Measurements from ENCODE around the gene OR1S2. TPM values are rescaled to one million over a fixed set of nuclear protein-coding genes. Genes with fewer than 3 reads are reported as not detected.

The OR1S2 gene
- total RNA-seq, 1 donor from 2014 or later: not detected

- Histone ChIP-seq H3K36me3 (ENCODE audit: control insufficient read depth in 3 of 3, insufficient read depth in 3 of 3, low read length in 3 of 3) (no peaks in the 10 kb centered on the region), H3K4me1 (ENCODE audit: control insufficient read depth in 3 of 3, insufficient read depth in 3 of 3, low read length in 3 of 3) (no peaks in the 10 kb centered on the region), H3K9me3 (ENCODE audit: control insufficient read depth in 3 of 3, low read length in 3 of 3) (no peaks in the 10 kb centered on the region), H3K27me3 (ENCODE audit: control insufficient read depth in 3 of 3, insufficient read depth in 3 of 3, low read length in 3 of 3) (no peaks in the 10 kb centered on the region), H3K4me3 (ENCODE audit: low read length in 3 of 3) (no peak within 1 kb of the TSS), H3K27ac (ENCODE audit: low read depth, low read length) (no peak within 1 kb of the TSS), H3K9ac (ENCODE audit: low read depth in 1 of 3, low read length in 3 of 3) (no peak within 1 kb of the TSS)
Measured at GRCh38 chr11:58188770-58189169, 15.2 kb downstream of the OR1S2 start, which contains the start of gene OR9Q2. TSS of gene OR9Q2 (plus strand) at chr11:58189070. CDS start at chr11:58190491, 1,421 bp downstream.

- no peaks in the 10 kb centered on the region for H3K4me1 ChIP-seq (ENCODE audit: control insufficient read depth in 3 of 3, insufficient read depth in 3 of 3, low read length in 3 of 3)
- no peak overlapping the region for H3K9ac ChIP-seq (ENCODE audit: low read depth in 1 of 3, low read length in 3 of 3)
- H3K4me3 ChIP-seq (ENCODE audit: low read length in 3 of 3): no peak overlapping the region
- no peak overlapping the region for H3K27ac ChIP-seq (ENCODE audit: low read depth, low read length)
- H3K36me3 ChIP-seq (ENCODE audit: control insufficient read depth in 3 of 3, insufficient read depth in 3 of 3, low read length in 3 of 3): no peaks in the 10 kb centered on the region
- no peaks in the 10 kb centered on the region for H3K9me3 ChIP-seq (ENCODE audit: control insufficient read depth in 3 of 3, low read length in 3 of 3)
- no peaks in the 10 kb centered on the region for H3K27me3 ChIP-seq (ENCODE audit: control insufficient read depth in 3 of 3, insufficient read depth in 3 of 3, low read length in 3 of 3)
Measured at GRCh38 chr11:58186938-58187337, 17.0 kb downstream of the OR1S2 start.

- Histone ChIP-seq H3K27ac (ENCODE audit: low read depth, low read length) (no peak overlapping the region), H3K27me3 (ENCODE audit: control insufficient read depth in 3 of 3, insufficient read depth in 3 of 3, low read length in 3 of 3) (no peaks in the 10 kb centered on the region), H3K9ac (ENCODE audit: low read depth in 1 of 3, low read length in 3 of 3) (no peak overlapping the region), H3K9me3 (ENCODE audit: control insufficient read depth in 3 of 3, low read length in 3 of 3) (no peaks in the 10 kb centered on the region), H3K36me3 (ENCODE audit: control insufficient read depth in 3 of 3, insufficient read depth in 3 of 3, low read length in 3 of 3) (no peaks in the 10 kb centered on the region), H3K4me3 (ENCODE audit: low read length in 3 of 3) (no peak overlapping the region), H3K4me1 (ENCODE audit: control insufficient read depth in 3 of 3, insufficient read depth in 3 of 3, low read length in 3 of 3) (no peaks in the 10 kb centered on the region)
Measured at GRCh38 chr11:58179648-58180047, 24.3 kb downstream of the OR1S2 start.

DNA sequence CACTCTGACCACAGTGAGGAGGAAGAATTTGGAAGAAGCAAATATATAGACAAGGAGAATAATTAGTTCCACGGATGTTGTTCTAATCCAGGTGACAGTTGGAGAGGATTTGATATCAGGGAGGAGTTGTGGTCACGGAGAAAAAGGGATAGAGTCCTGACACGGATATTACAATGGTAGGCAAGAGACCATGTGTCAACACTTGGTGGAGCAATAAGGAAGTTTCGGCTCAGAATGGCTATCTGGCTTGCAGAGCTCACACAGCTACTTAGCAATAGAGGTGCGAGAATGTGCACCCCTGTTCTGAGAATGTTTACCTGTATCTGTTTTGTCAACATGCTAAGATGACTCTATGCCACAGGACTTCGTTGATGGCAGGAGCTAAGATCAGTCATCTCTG, 25.5 kb downstream of the OR1S2 start:
- H3K9me3 ChIP-seq (ENCODE audit: control insufficient read depth in 3 of 3, low read length in 3 of 3): no peaks in the 10 kb centered on the region
- H3K4me1 ChIP-seq (ENCODE audit: control insufficient read depth in 3 of 3, insufficient read depth in 3 of 3, low read length in 3 of 3): no peaks in the 10 kb centered on the region
- no peak overlapping the region for H3K9ac ChIP-seq (ENCODE audit: low read depth in 1 of 3, low read length in 3 of 3)
- no peak overlapping the region for H3K4me3 ChIP-seq (ENCODE audit: low read length in 3 of 3)
- no peaks in the 10 kb centered on the region for H3K27me3 ChIP-seq (ENCODE audit: control insufficient read depth in 3 of 3, insufficient read depth in 3 of 3, low read length in 3 of 3)
- H3K36me3 ChIP-seq (ENCODE audit: control insufficient read depth in 3 of 3, insufficient read depth in 3 of 3, low read length in 3 of 3): no peaks in the 10 kb centered on the region
- H3K27ac ChIP-seq (ENCODE audit: low read depth, low read length): no peak overlapping the region

DNA sequence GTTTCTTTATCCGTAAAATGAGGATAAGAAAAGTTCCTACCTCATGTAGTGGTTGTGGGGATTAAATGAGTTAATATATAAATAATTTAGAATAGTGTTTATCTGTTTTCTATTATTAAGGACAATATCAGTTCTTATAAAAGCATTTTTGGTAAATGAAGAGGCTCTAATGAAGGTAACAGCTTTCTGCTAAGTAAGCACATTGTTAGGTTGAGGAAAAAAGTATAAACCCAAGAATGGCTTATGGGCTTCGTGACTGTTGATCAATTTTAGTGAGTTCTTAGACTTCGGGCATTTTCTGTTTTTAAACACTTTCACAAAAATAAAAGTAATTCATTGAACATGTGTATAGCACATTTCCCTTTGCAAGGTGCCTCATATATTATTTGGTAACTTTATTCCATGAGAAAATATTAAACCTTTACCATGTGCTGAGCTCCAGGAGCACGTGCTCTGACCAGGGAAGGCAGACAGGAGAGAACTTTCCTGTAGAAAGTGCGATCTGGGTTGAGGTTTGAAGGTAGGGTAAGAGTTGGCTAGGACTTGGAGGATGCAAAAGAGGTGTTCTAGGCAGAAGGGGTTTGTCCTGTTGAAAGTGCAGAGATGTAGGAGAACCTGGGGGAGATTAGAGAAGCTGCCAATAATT, 26.4 kb downstream of the OR1S2 start:
- H3K4me3 ChIP-seq (ENCODE audit: low read length in 3 of 3): no peak overlapping the region
- no peak overlapping the region for H3K9ac ChIP-seq (ENCODE audit: low read depth in 1 of 3, low read length in 3 of 3)
- no peaks in the 10 kb centered on the region for H3K9me3 ChIP-seq (ENCODE audit: control insufficient read depth in 3 of 3, low read length in 3 of 3)
- no peak overlapping the region for H3K27ac ChIP-seq (ENCODE audit: low read depth, low read length)
- no peaks in the 10 kb centered on the region for H3K36me3 ChIP-seq (ENCODE audit: control insufficient read depth in 3 of 3, insufficient read depth in 3 of 3, low read length in 3 of 3)
- no peaks in the 10 kb centered on the region for H3K27me3 ChIP-seq (ENCODE audit: control insufficient read depth in 3 of 3, insufficient read depth in 3 of 3, low read length in 3 of 3)
- H3K4me1 ChIP-seq (ENCODE audit: control insufficient read depth in 3 of 3, insufficient read depth in 3 of 3, low read length in 3 of 3): no peaks in the 10 kb centered on the region

DNA sequence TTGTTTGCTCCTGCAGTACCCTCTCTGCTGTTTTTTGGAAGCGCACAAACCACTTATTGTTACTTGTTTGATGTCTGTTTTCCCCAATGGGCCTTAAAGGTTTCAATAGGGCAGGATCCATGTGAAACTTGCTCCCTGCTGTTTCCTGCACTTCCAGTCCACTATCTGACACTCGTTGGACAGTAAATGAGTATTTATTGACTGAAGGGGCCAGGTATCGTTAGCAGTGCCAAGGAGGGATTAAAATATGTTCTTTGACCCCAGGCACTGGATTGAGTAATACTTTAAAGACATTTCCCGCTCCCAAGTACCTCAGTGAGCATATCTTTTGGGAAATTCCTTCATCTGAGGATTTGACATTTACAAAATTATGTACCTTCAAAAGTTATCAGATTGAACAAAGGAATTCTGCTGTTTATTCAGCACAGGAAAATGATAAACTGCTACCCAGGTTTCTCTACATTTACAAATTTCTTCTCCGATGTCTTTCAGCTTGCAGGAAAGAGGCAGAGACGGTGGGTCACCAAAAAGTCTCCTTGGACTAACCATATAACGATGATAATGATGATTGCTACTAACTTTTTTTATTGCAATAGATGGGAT, 38.3 kb downstream of the OR1S2 start:
- H3K27ac ChIP-seq (ENCODE audit: low read depth, low read length): no peak overlapping the region
- no peaks in the 10 kb centered on the region for H3K36me3 ChIP-seq (ENCODE audit: control insufficient read depth in 3 of 3, insufficient read depth in 3 of 3, low read length in 3 of 3)
- H3K27me3 ChIP-seq (ENCODE audit: control insufficient read depth in 3 of 3, insufficient read depth in 3 of 3, low read length in 3 of 3): no peaks in the 10 kb centered on the region
- no peak overlapping the region for H3K4me3 ChIP-seq (ENCODE audit: low read length in 3 of 3)
- no peak overlapping the region for H3K9ac ChIP-seq (ENCODE audit: low read depth in 1 of 3, low read length in 3 of 3)
- H3K9me3 ChIP-seq (ENCODE audit: control insufficient read depth in 3 of 3, low read length in 3 of 3): no peaks in the 10 kb centered on the region
- no peaks in the 10 kb centered on the region for H3K4me1 ChIP-seq (ENCODE audit: control insufficient read depth in 3 of 3, insufficient read depth in 3 of 3, low read length in 3 of 3)

GRCh38 chr11:58164990-58165389, 39.0 kb downstream of the OR1S2 start:
- Histone ChIP-seq H3K4me1 (ENCODE audit: control insufficient read depth in 3 of 3, insufficient read depth in 3 of 3, low read length in 3 of 3) (no peaks in the 10 kb centered on the region), H3K4me3 (ENCODE audit: low read length in 3 of 3) (no peak overlapping the region), H3K36me3 (ENCODE audit: control insufficient read depth in 3 of 3, insufficient read depth in 3 of 3, low read length in 3 of 3) (no peaks in the 10 kb centered on the region), H3K27me3 (ENCODE audit: control insufficient read depth in 3 of 3, insufficient read depth in 3 of 3, low read length in 3 of 3) (no peaks in the 10 kb centered on the region), H3K27ac (ENCODE audit: low read depth, low read length) (no peak overlapping the region), H3K9ac (ENCODE audit: low read depth in 1 of 3, low read length in 3 of 3) (no peak overlapping the region), H3K9me3 (ENCODE audit: control insufficient read depth in 3 of 3, low read length in 3 of 3) (no peaks in the 10 kb centered on the region)

DNA sequence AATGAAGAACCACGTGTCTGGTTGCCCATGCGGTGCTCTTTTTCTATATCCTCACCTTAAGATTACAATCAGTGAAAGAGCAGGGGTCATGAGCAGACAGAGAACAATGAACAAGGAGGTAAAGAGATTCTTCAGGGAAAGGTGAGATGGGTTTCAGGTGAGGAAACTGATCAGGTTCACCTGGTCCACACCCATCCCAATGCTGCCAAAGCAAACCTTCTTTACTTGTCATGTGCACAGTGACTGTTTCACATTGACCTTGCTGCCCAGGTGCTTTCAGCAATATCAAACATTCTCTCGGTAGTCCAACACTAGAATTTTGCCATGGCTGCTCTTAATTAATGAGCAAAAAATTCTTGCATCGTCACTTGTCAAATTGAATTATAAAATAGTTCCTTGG, 39.6 kb downstream of the OR1S2 start:
- no peaks in the 10 kb centered on the region for H3K36me3 ChIP-seq (ENCODE audit: control insufficient read depth in 3 of 3, insufficient read depth in 3 of 3, low read length in 3 of 3)
- H3K4me3 ChIP-seq (ENCODE audit: low read length in 3 of 3): no peak overlapping the region
- no peak overlapping the region for H3K9ac ChIP-seq (ENCODE audit: low read depth in 1 of 3, low read length in 3 of 3)
- no peaks in the 10 kb centered on the region for H3K4me1 ChIP-seq (ENCODE audit: control insufficient read depth in 3 of 3, insufficient read depth in 3 of 3, low read length in 3 of 3)
- no peak overlapping the region for H3K27ac ChIP-seq (ENCODE audit: low read depth, low read length)
- H3K27me3 ChIP-seq (ENCODE audit: control insufficient read depth in 3 of 3, insufficient read depth in 3 of 3, low read length in 3 of 3): no peaks in the 10 kb centered on the region
- no peaks in the 10 kb centered on the region for H3K9me3 ChIP-seq (ENCODE audit: control insufficient read depth in 3 of 3, low read length in 3 of 3)

Other genes with a start within 250 kb of the OR1S2 start
- not detected for gene OR9Q1, start 180.3 kb downstream of the OR1S2 start, total RNA-seq
- not detected for gene OR6Q1, start 173.2 kb downstream of the OR1S2 start, total RNA-seq
- not detected for gene OR9I1, start 78.6 kb downstream of the OR1S2 start, total RNA-seq
- under 0.01 TPM for gene OR9Q2, start 15.1 kb downstream of the OR1S2 start, total RNA-seq
- 0.52 TPM for gene OR1S1, start 8.6 kb upstream of the OR1S2 start, total RNA-seq
- gene OR10Q1, start 24.8 kb upstream of the OR1S2 start, total RNA-seq: not detected
- not detected for gene OR10W1, start 64.1 kb upstream of the OR1S2 start, total RNA-seq
- gene OR5B17, start 154.9 kb upstream of the OR1S2 start, total RNA-seq: not detected
- not detected for gene OR5B3, start 202.7 kb upstream of the OR1S2 start, total RNA-seq
- not detected for gene OR5B2, start 224.0 kb upstream of the OR1S2 start, total RNA-seq
- not detected for gene OR5B12, start 238.1 kb upstream of the OR1S2 start, total RNA-seq